Kidney (tissue), 14 donors: ENCODE measurements around the gene NDOR1. TPM values are rescaled to one million over a fixed set of nuclear protein-coding genes. Genes with fewer than 3 reads are reported as not detected.

Experiments used
- DNase-seq, 5 donors: peaks; one replicate each; pipeline ENCODE4 v3.0.0-alpha.2; 2013 to 2020
- FAIRE-seq: peaks from 2 replicates; lab custom pipeline; 2012; peaks lifted over from hg19 to GRCh38; lab: Jason Lieb, UNC
- H3K27ac ChIP-seq, 2 donors: one replicate each; pipeline ENCODE4 v1.7.0; 2013; ENCODE audit warnings: low read depth in 2 of 2, low read length in 2 of 2, inconsistent platforms in 1 of 2
- H3K27me3 ChIP-seq: one replicate; pipeline ENCODE4 v1.7.1; 2013; ENCODE audit warnings: low read length, inconsistent platforms; ENCODE audit not compliant: control insufficient read depth, insufficient read depth
- H3K36me3 ChIP-seq, 3 donors: one replicate each; pipeline versions ENCODE4 v1.7.0 to v1.7.1; 2013; ENCODE audit warnings: low read length in 3 of 3, control low read depth in 1 of 3, inconsistent platforms in 1 of 3; ENCODE audit not compliant: insufficient read depth in 3 of 3, control insufficient read depth in 2 of 3
- H3K4me1 ChIP-seq, 3 donors: one replicate each; pipeline versions ENCODE4 v1.7.0 to v1.7.1; 2013; ENCODE audit warnings: low read length in 3 of 3, inconsistent platforms in 1 of 3, low read depth in 1 of 3; ENCODE audit not compliant: control insufficient read depth in 2 of 3, insufficient read depth in 2 of 3
- H3K4me3 ChIP-seq, 3 donors: one replicate each; pipeline versions ENCODE4 v1.7.0 to v1.8.1; 2013; ENCODE audit warnings: low read length in 3 of 3, control low read depth in 1 of 3, inconsistent platforms in 1 of 3
- H3K9ac ChIP-seq, 3 donors: one replicate each; pipeline versions ENCODE4 v1.7.0 to v1.7.1; 2013; ENCODE audit warnings: low read length in 3 of 3, control low read depth in 1 of 3, inconsistent platforms in 1 of 3
- H3K9me3 ChIP-seq, 3 donors: one replicate each; pipeline versions ENCODE4 v1.7.0 to v1.7.1; 2013; ENCODE audit warnings: low read length in 3 of 3, control low read depth in 1 of 3, inconsistent platforms in 1 of 3; ENCODE audit not compliant: control insufficient read depth in 2 of 3, insufficient read depth in 1 of 3
- CTCF ChIP-seq: IDR thresholded peaks from 3 replicates; pipeline ENCODE4 v1.5.1; 2012; ENCODE audit warnings: mild to moderate bottlenecking, moderate library complexity, borderline replicate concordance; ENCODE audit not compliant: insufficient read depth; ENCODE audit errors: extremely low read depth
- intact Hi-C: fragments of 100-400 bp; cut with DNase I; formaldehyde crosslinking; loops from one replicate; pipeline ENCODE4 v1.11.1; 2022
- polyA plus RNA-seq: library from polyadenylated mRNA; stranded (reverse); fragments of 350-450 nt; fragmentation: Illumina TruSeq; extraction: RNeasy Lipid Tissue Mini Kit (QIAGEN cat#74804); gene quantifications from one replicate; pipeline ENCODE4 v1.2.3, GENCODE V29; 2014; ENCODE audit warnings: low read depth, low replicate concordance; ENCODE audit not compliant: insufficient read depth
- total RNA-seq: library from RNA; stranded (reverse); fragmentation: NEBNext Ultra II Directional; extraction: Animal tissue kit (Norgen Biotek cat#: 25700); gene quantifications from one replicate; pipeline ENCODE4 v1.2.1, GENCODE V29; 2021
- donor health status: control.
- donor health status: control.
- donor health status: control.
- donor health status: control.
- donor health status: control.
- donor health status: DM: yes; HTN: yes; CAD: no.
- donor health status: Normal renal cell carcinoma (clear cell type).

Gene NDOR1
- total and polyA plus RNA-seq, 2 donors from 2014 or later, result 5.9 to 17.8 TPM

- H3K9ac ChIP-seq, result no peak within 1 kb of the TSS
- peaks cover 12% of the 10 kb centered on the region for H3K27me3 ChIP-seq
- no peak within 1 kb of the TSS for H3K4me3 ChIP-seq
- H3K36me3 ChIP-seq, result no peaks in the 10 kb centered on the region
- peaks cover 0 to 12% (median 0%) of the 10 kb centered on the region in 3 donors for H3K4me1 ChIP-seq
- no peaks in the 10 kb centered on the region for H3K9me3 ChIP-seq
- DNase-seq (no peak), FAIRE-seq (no peak)
- H3K27ac ChIP-seq, result no peak within 1 kb of the TSS
- intact Hi-C loops, result no loop called here
- no peak for TF ChIP-seq CTCF
Measured at GRCh38 chr9:137169896-137170358, 35.6 kb upstream of the NDOR1 start, which contains the start of gene LRRC26. TSS of gene LRRC26 (minus strand) at chr9:137170051. CDS start at chr9:137169943, 108 bp downstream.

- no peak overlapping the region for H3K9ac ChIP-seq
- H3K4me3 ChIP-seq, result no peak overlapping the region
- intact Hi-C loops, result no loop called here
- no peak for TF ChIP-seq CTCF
- FAIRE-seq, result no peak
- no peaks in the 10 kb centered on the region for H3K36me3 ChIP-seq
- peaks cover 0 to 12% (median 0%) of the 10 kb centered on the region in 3 donors for H3K4me1 ChIP-seq
- no peak for DNase-seq
- H3K27me3 ChIP-seq, result peaks cover 10% of the 10 kb centered on the region
- no peak overlapping the region for H3K27ac ChIP-seq
- no peaks in the 10 kb centered on the region for H3K9me3 ChIP-seq
Measured at GRCh38 chr9:137170486-137171148, 34.9 kb upstream of the NDOR1 start.

GRCh38 chr9:137171149-137171900 is 34.2 kb upstream of the NDOR1 start:
- H3K9ac ChIP-seq, result no peak overlapping the region
- FAIRE-seq (no peak), DNase-seq (no peak)
- H3K27me3 ChIP-seq, result peaks cover 5% of the 10 kb centered on the region
- H3K9me3 ChIP-seq, result no peaks in the 10 kb centered on the region
- no peak overlapping the region for H3K27ac ChIP-seq
- no peak for TF ChIP-seq CTCF
- peaks cover 0 to 12% (median 0%) of the 10 kb centered on the region in 3 donors for H3K4me1 ChIP-seq
- H3K4me3 ChIP-seq, result no peak overlapping the region
- no peaks in the 10 kb centered on the region for H3K36me3 ChIP-seq
- intact Hi-C loops, result no loop called here
